C4-2B (cell line): Measurements from ENCODE around the gene S100A16.
"Not testable (repeated sequence)": the region's sequence is repeated elsewhere in the genome, so short reads cannot be mapped to it uniquely, and the experiment has no call there.

ENCODE experiments used
- H3K27ac ChIP-seq: fragments of 450-650 bp; 2 replicates; pipeline ENCODE4 v1.5.1; 2017
- CTCF ChIP-seq: fragments of 450-650 bp; conservative IDR thresholded peaks from 2 replicates; pipeline ENCODE4 v1.5.1; 2017; ENCODE audit warnings: mild to moderate bottlenecking
- ZFX ChIP-seq: fragments of 450-650 bp; IDR thresholded peaks from 2 replicates; pipeline ENCODE4 v1.6.1; 2017

The S100A16 gene

GRCh38 chr1:153643816-153644215 lies 30.9 kb upstream of the S100A16 start:
- TF ChIP-seq ZFX, result no peak
- TF ChIP-seq CTCF, result no peak
- H3K27ac ChIP-seq, result no peak overlapping the region

GRCh38 chr1:153643100-153643499 lies 30.2 kb upstream of the S100A16 start:
- H3K27ac ChIP-seq, result no peak overlapping the region
- no peak for TF ChIP-seq ZFX
- no peak for TF ChIP-seq CTCF

- no peak overlapping the region for H3K27ac ChIP-seq
- TF ChIP-seq ZFX (no peak), CTCF (no peak)
Observed at GRCh38 chr1:153642161-153642560, 29.2 kb upstream of the S100A16 start.

- TF ChIP-seq CTCF (no peak), ZFX (no peak)
- no peak overlapping the region for H3K27ac ChIP-seq
Observed at GRCh38 chr1:153640861-153641260, 27.9 kb upstream of the S100A16 start.

- H3K27ac ChIP-seq, result not testable (repeated sequence)
Observed at GRCh38 chr1:153640213-153640612, 27.3 kb upstream of the S100A16 start.

GRCh38 chr1:153639280-153639679 lies 26.3 kb upstream of the S100A16 start:
- TF ChIP-seq ZFX (no peak), CTCF (no peak)

GRCh38 chr1:153638261-153638660 lies 25.3 kb upstream of the S100A16 start:
- H3K27ac ChIP-seq, result no peak overlapping the region
- TF ChIP-seq CTCF (no peak), ZFX (no peak)

More at GRCh38 chr1:153639280-153639679, 26.3 kb upstream of the S100A16 start:
- H3K27ac ChIP-seq, result no peak overlapping the region

GRCh38 chr1:153636312-153636711 lies 23.4 kb upstream of the S100A16 start:
- no peak for TF ChIP-seq ZFX
- no peak for TF ChIP-seq CTCF

More at GRCh38 chr1:153636312-153636711, 23.4 kb upstream of the S100A16 start:
- no peak overlapping the region for H3K27ac ChIP-seq
